ENCODE measurements around the gene TUBGCP2.
"Not testable (repeated sequence)": the region's sequence is repeated elsewhere in the genome, so short reads cannot be mapped to it uniquely, and the experiment has no call there.

The TUBGCP2 gene

DNA sequence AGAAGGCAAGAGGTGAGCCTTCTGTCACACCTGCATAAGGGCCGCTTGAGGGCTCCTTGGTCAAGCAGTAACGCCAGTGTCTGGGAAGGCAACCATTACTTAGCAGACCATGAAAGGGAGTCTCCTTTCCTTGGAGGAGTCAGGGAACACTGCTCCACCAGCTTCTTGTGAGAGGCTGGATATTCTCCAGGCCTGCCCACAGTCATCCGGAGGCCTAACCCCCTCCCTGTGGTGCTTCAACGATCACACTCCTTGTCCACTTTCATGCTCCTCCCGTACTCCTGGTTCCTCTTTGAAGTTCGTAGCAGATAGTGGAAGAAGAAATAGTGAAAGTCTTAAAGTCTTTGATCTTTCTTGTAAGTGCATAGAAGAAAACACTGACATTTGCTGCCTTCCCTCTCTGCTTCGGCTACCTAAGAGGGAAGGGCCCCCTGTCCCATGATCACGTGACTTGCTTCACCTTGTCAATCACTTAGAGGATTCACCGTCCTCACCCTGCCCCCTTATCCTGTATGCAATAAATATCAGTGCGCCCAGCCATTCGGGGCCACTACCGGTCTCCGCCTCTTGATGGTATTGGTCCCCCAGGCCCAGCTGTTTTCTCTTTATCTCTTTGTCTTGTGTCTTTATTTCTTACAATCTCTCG lies 13.5 kb upstream of the TUBGCP2 start:
- not testable (repeated sequence) for DNase-seq

GRCh38 chr10:133320852-133321422 lies 12.3 kb upstream of the TUBGCP2 start:
- DNase-seq: not testable (repeated sequence)

DNA sequence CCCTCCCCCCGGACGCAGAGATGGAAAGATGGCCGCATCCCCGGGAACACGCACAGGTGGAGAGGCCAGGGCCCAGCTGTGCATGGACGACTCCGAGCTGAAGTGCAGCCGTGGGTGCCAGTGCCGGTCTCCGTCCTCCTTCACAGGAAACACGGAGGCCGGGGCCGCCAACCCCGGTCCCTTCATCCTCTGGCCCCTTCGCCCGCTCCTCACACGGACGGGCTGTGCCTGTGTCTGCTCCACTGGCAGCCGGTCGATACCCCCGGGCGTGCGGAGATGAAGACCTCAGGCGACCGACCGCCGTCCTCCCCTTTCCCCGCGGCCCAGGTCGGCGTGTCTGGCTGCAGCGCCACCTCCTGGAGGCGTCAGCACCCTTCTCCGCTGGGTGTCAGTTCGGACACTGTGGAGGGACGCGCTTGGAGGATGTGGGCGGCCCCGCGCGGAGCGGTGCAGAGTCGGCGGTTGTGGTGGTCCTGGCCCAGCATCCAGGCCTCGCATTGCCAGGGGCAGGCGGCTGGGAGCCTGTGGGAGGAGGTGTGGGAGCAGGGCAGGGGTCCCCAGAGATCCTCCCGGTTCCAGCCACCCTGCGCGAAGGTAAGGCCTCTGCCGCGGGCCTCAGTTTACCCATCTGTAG lies 9.9 kb upstream of the TUBGCP2 start:
- peak; percentile 72 for DNase-seq

DNA sequence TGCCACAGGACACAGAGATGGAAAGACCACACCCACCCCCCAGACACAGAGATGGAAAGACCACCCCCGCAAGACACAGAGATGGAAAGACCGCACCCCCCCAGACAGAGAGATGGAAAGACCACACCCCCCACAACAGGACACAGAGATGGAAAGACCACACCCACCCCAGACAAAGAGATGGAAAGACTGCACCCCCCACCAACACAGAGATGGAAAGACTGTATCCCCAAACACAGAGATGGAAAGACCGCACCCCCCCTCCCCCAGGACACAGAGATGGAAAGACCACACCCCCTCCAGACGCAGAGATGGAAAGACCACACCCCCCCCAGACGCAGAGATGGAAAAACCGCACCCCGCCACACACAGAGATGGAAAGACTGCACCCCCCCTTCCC lies 8.1 kb upstream of the TUBGCP2 start:
- no peak for DNase-seq

GRCh38 chr10:133316266-133316665 lies 7.6 kb upstream of the TUBGCP2 start:
- no peak for DNase-seq

GRCh38 chr10:133315847-133316246 lies 7.2 kb upstream of the TUBGCP2 start:
- DNase-seq: no peak

- no peak for DNase-seq
Observed at GRCh38 chr10:133314911-133315310, 6.2 kb upstream of the TUBGCP2 start.

DNA sequence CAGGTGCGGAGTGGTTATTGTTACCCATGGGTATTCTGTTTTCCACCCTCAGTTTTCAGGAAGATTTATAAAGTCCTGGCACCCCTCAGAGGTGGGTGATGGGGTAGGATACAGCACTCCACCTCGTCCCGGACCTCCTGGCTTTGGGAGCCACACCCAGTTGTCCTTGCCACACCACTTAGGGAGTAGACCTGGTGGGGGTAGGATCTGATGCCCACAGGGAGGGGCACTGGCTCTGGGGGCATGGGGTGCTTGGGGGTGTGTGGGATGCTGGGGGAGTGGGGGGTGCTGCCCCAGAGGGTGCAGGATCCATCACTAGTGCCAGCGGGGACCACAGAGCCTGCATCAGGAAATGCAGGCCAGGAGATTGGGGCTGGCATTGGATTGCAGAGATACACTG lies 4.5 kb upstream of the TUBGCP2 start:
- DNase-seq: no peak

- no peak for DNase-seq
Observed at GRCh38 chr10:133312769-133313145, 4.1 kb upstream of the TUBGCP2 start.

DNA sequence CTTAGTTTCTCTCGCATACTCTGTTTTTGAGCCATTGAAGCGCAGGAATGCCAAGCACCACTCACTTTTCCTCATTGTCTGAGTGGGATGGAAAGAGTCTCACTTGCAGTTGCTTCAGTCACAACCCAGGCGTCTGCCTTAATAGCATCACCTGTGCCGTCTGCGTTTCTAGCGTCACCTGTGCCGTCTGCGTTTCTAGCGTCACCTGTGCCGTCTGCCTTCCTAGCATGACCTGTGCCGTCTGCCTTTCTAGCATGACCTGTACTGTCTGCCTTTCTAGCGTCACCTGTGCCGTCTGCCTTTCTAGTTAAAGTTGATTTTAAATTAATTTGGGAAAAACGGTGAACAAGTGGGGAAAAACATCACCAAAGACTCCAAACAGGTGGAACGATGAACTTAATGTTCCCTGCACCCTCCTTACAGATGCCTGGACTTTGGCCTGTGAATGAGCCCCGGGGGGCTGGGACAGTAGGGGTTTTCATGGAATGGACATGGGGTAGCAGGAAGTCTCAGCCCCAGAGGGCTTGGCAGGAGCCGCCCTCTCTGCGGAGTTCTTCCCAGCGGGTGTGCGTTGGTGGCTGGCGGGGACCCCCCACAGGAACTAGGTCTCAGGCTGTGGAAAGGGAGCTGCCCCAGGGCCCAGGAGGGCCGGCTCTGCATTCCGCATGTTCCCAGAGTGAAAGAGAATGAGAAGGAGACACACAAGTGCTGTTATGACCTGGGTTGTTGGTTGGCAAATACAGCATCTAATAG lies 3.5 kb upstream of the TUBGCP2 start:
- no peak for DNase-seq

- DNase-seq: no peak
Observed at GRCh38 chr10:133311570-133311969, 2.9 kb upstream of the TUBGCP2 start.

DNA sequence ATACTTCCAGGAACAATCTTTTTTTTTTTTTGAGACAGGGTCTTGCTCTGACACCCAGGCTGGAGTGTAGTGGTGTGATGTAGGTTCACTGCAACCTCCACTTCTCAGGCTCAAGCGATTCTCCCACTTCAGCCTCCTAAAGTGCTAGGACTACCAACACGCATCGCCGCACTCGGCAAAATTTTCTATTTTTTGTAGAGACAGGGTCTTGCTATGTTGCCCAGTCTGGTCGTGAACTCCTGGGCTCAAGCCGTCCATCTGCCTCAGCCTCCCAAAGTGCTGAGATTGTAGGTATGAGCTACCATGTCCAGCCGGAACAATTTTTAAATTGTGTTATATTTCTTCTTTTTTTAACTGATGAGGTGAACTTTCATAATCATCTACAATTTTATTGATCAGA lies 2.1 kb upstream of the TUBGCP2 start:
- no peak for DNase-seq

GRCh38 chr10:133310399-133310755 lies 1.7 kb upstream of the TUBGCP2 start:
- no peak for DNase-seq

DNA sequence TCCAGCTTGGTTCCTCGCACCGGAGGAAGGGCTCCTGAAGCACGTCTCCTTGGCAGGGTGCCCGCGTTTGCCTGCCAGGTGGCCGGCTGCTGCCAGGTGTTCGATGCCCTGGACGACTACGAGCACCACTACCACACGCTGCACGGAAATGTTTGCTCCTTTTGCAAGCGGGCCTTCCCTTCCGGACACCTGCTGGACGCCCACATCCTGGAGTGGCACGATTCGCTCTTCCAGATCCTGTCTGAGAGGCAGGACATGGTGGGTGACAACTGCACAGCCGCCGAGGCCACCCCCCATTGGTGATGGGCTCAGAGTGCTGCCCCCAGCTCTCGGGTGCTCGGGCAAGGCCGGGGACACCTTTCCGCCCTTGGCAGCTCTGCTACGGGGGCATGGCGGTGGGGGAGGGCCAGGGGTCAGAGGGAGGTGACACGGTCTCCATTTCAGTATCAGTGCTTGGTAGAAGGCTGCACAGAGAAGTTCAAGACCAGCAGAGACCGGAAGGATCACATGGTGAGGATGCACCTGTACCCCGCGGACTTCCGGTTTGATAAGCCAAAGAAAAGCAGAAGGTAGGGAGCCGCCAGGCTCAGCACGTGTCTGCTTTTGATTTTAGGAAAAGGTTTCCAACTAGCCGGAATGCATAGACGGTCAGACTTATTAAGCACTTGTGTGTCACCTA lies 1.2 kb upstream of the TUBGCP2 start:
- DNase-seq: no peak

DNA sequence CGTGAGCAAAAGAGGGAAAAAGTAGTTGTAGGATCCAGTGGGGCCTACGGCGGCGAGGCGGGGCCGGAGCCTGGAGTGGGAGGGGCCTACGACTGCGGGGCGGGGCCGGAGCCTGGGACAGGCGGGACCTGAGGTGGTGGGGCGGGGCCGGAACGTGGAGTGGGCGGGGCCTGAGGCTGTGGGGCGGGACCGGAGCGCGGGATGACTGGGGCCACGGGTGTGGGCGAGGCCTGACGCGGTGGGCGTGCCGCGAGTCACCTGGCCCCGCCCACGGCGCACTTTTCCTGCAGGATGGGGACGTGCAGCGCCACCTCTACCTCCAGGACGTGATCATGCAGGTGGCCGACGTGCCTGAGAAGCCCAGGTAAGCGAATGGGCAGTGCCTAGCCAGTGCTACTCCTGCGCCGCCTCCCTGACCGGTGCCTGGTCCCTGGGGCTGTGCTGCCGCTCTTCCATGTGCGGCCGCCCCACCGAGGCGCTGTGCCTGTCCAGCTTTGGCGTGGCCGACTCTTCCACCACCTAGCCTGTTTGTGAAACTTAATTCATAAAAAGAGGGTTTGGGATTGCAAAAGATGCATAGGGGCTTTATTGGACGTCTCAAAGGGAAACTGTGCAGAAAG lies 538 bp upstream of the TUBGCP2 start:
- DNase-seq: peak; percentile 85

DNA sequence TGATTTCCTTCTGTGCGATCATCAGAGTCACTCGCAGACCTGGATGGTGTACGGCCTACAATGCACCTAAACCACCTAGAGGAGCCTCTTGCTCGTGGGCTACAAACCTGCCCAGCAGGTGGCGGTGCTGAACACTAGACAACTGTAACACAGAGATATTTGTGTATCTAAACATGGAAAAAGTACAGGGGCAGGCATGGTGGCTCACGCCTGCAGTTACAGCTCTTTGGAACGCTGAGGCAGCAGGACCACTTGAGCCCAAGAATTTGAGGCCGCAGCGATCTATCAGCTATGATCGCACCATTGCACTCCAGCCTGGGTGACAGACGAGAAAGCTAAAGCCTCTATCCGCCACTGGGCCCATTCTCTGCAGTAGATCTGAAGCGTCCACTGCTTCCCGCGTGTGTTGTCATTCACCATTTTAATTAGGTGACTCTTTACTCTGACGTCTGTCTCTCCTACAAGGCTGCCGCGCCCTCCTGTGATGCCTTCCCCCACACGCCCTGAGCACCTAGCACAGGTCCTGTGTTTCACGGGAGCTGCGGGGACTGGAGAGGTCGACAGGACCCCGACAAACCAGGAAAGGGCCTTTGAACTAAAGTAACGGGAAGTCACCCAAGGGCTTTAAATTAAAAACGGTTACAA lies 774 bp downstream of the TUBGCP2 start:
- peak; percentile 85 for DNase-seq

GRCh38 chr10:133306941-133307379 lies 1.7 kb downstream of the TUBGCP2 start:
- no peak for DNase-seq

- no peak for DNase-seq
Observed at GRCh38 chr10:133306097-133306476, 2.6 kb downstream of the TUBGCP2 start.

- DNase-seq: no peak
Observed at GRCh38 chr10:133303206-133303605, 5.5 kb downstream of the TUBGCP2 start.

GRCh38 chr10:133302230-133302629 lies 6.4 kb downstream of the TUBGCP2 start:
- DNase-seq: no peak

DNA sequence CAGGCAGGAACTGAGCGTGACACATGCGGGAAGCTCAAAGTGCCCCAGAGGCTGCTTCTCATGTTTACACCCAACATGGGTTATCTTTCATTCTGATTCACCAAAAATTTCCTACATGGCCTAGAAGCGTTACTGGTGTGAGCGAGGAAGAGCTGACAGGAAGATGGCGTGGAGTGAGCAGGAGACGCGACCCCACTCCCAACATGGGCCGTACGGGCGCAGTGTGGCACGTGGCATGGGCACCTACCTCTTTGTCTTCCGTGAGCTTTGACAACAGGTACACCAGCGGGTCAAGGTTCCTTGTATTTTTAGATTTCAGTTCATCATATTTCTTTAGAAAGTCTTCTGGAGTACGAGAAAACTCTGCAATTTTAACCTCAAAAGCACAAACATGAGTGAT lies 8.9 kb downstream of the TUBGCP2 start:
- no peak for DNase-seq

GRCh38 chr10:133299224-133299623 lies 9.4 kb downstream of the TUBGCP2 start:
- DNase-seq: no peak

Data from CD4-positive, alpha-beta T cell treated with Interleukin-15 for 1 hour (primary cell).